ENCODE measurements around the gene ADGRV1. TPM values are rescaled to one million over a fixed set of nuclear protein-coding genes. Genes with fewer than 3 reads are reported as not detected.

Gene ADGRV1
- polyA plus RNA-seq, 1 of the 3 experiments (the other 2 are of a cell fraction) = 0.23 TPM

DNA sequence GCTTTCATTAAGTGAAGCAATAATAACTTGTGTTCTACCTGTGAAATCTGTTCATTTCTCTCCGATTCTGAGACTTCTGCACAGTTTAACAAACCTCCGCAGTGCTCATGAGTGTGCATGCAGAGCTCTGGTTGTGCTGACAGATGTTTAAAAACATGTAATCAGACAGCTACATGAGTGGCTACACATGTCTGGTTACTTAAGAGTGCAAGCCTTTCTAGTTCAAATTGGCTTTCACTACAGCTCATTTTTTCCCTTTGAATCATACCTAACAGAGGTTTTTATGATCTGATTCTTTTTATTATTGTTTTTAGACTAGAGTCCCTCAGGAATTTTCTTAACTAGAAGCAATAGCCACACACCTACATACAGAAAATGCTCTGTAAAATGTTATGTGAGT, 514.3 kb downstream of the ADGRV1 start (continued):
- TF ChIP-seq EZH2phosphoT487 (IDR thresholded peaks at IDR 0.05; ENCODE audit: borderline replicate concordance, low read depth) (no peak), TEAD4 (IDR thresholded peaks at IDR 0.05; ENCODE audit: borderline replicate concordance, insufficient read depth) (no peak), ELF1 (IDR thresholded peaks at IDR 0.05) (no peak), SMC3 (IDR thresholded peaks at IDR 0.05; ENCODE audit: low read depth, low read length) (no peak), FOSL2 (IDR thresholded peaks at IDR 0.05; ENCODE audit: borderline replicate concordance, low read depth) (no peak), GATA2 (CRISPR knock-in tag; IDR thresholded peaks at IDR 0.05) (no peak), MXI1 (IDR thresholded peaks at IDR 0.05; ENCODE audit: low read depth, low read length) (no peak), FOXM1 (IDR thresholded peaks at IDR 0.05; ENCODE audit: low read depth) (no peak), JUND (IDR thresholded peaks at IDR 0.05) (no peak)
- TF ChIP-seq, protein P1, sequence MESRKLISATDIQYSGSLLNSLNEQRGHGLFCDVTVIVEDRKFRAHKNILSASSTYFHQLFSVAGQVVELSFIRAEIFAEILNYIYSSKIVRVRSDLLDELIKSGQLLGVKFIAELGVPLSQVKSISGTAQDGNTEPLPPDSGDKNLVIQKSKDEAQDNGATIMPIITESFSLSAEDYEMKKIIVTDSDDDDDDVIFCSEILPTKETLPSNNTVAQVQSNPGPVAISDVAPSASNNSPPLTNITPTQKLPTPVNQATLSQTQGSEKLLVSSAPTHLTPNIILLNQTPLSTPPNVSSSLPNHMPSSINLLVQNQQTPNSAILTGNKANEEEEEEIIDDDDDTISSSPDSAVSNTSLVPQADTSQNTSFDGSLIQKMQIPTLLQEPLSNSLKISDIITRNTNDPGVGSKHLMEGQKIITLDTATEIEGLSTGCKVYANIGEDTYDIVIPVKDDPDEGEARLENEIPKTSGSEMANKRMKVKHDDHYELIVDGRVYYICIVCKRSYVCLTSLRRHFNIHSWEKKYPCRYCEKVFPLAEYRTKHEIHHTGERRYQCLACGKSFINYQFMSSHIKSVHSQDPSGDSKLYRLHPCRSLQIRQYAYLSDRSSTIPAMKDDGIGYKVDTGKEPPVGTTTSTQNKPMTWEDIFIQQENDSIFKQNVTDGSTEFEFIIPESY (IDR thresholded peaks at IDR 0.05; ENCODE audit: borderline replicate concordance, low read depth) = no peak
- TF ChIP-seq, protein P2, sequence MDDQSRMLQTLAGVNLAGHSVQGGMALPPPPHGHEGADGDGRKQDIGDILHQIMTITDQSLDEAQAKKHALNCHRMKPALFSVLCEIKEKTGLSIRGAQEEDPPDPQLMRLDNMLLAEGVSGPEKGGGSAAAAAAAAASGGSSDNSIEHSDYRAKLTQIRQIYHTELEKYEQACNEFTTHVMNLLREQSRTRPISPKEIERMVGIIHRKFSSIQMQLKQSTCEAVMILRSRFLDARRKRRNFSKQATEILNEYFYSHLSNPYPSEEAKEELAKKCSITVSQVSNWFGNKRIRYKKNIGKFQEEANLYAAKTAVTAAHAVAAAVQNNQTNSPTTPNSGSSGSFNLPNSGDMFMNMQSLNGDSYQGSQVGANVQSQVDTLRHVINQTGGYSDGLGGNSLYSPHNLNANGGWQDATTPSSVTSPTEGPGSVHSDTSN (IDR thresholded peaks at IDR 0.05) = no peak
- TF ChIP-seq, protein P3, sequence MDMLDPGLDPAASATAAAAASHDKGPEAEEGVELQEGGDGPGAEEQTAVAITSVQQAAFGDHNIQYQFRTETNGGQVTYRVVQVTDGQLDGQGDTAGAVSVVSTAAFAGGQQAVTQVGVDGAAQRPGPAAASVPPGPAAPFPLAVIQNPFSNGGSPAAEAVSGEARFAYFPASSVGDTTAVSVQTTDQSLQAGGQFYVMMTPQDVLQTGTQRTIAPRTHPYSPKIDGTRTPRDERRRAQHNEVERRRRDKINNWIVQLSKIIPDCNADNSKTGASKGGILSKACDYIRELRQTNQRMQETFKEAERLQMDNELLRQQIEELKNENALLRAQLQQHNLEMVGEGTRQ (IDR thresholded peaks at IDR 0.05; ENCODE audit: borderline replicate concordance, low read depth, low read length) = no peak
- TF ChIP-seq, protein P4, sequence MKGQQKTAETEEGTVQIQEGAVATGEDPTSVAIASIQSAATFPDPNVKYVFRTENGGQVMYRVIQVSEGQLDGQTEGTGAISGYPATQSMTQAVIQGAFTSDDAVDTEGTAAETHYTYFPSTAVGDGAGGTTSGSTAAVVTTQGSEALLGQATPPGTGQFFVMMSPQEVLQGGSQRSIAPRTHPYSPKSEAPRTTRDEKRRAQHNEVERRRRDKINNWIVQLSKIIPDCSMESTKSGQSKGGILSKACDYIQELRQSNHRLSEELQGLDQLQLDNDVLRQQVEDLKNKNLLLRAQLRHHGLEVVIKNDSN (IDR thresholded peaks at IDR 0.05; ENCODE audit: borderline replicate concordance, low read depth) = no peak

DNA sequence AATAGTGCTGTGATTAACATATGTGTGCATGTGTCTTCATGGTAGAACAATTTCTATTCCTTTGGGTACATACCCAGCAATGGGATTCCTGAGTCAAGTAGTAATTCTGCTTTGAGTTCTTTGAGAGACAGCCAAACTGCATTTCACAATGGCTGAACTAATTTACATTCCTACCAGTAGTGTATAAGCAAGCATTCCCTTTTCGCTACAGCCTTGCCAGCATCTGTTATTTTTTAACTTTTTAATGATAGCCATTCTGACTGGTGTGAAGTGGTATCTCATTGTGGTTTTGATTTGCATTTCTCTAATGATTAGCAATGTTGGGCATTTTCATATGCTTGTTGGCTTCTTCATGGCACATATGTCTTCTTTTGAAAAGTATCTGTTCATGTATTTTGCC, 516.0 kb downstream of the ADGRV1 start:
- ChIA-PET CTCF (interaction anchor here (1.5 kb wide), 1 partner anchor 142 kb away, joined by 8 read pairs; no protein-coding TSS in a partner anchor), POLR2A (no interaction called here)
- Histone ChIP-seq H2AFZ (ENCODE audit: low read depth) (no peak overlapping the region), H3K36me3 (replicated peaks in 1 of 2; ENCODE audit: control insufficient read depth in 1 of 2, insufficient read depth in 2 of 2, low read length in 1 of 2) (no peaks in the 10 kb centered on the region), H3K27me3 (ENCODE audit: insufficient read depth) (no peaks in the 10 kb centered on the region), H3K9ac (no peak overlapping the region), H3K27ac (ENCODE audit: low read depth in 2 of 2, low read length in 1 of 2) (no peak overlapping the region), H3K4me2 (no peak overlapping the region), H3K79me2 (ENCODE audit: insufficient read depth) (no peaks in the 10 kb centered on the region), H3K9me2 (no peaks in the 10 kb centered on the region), H4K20me1 (ENCODE audit: insufficient read depth) (no peaks in the 10 kb centered on the region), H3K9me3 (no peaks in the 10 kb centered on the region), H3K4me1 (ENCODE audit: control insufficient read depth in 1 of 2, insufficient read depth in 2 of 2, low read depth in 1 of 2, low read length in 1 of 2) (no peaks in the 10 kb centered on the region; a peak in 1 of 4 replicates), H3F3A (replicated peaks; ENCODE audit: insufficient read depth) (no peaks in the 10 kb centered on the region), H3K4me3 (ENCODE audit: low read depth in 2 of 2, low read length in 1 of 2) (no peak overlapping the region)
- TF ChIP-seq, protein P5, sequence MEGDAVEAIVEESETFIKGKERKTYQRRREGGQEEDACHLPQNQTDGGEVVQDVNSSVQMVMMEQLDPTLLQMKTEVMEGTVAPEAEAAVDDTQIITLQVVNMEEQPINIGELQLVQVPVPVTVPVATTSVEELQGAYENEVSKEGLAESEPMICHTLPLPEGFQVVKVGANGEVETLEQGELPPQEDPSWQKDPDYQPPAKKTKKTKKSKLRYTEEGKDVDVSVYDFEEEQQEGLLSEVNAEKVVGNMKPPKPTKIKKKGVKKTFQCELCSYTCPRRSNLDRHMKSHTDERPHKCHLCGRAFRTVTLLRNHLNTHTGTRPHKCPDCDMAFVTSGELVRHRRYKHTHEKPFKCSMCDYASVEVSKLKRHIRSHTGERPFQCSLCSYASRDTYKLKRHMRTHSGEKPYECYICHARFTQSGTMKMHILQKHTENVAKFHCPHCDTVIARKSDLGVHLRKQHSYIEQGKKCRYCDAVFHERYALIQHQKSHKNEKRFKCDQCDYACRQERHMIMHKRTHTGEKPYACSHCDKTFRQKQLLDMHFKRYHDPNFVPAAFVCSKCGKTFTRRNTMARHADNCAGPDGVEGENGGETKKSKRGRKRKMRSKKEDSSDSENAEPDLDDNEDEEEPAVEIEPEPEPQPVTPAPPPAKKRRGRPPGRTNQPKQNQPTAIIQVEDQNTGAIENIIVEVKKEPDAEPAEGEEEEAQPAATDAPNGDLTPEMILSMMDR (IDR thresholded peaks at IDR 0.05) = 0 out of 2 replicates have a peak, but pooled peaks have one; percentile 12
- TF ChIP-seq, protein P6, sequence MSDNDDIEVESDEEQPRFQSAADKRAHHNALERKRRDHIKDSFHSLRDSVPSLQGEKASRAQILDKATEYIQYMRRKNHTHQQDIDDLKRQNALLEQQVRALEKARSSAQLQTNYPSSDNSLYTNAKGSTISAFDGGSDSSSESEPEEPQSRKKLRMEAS (IDR thresholded peaks at IDR 0.05; ENCODE audit: low read depth) = no peak
- no peak for DNase-seq
- 81% methylated on average over 1 of the region's 1 CpG for WGBS (ENCODE audit: low lambda C conversion rate)

Data from SK-N-SH (cell line).